Duodenal mucosa (tissue), 2 donors: Measurements from ENCODE around the gene C16orf89.
A peak's percentile ranks its signal among the peaks of the same experiment; 100 is the strongest.

Experiments
- H3K27ac ChIP-seq: one replicate; pipeline ENCODE4 v1.7.0; 2013; ENCODE audit warnings: low read depth, low read length
- H3K27me3 ChIP-seq, 2 donors: one replicate each; pipeline ENCODE4 v1.7.0; 2013; ENCODE audit warnings: low read length in 2 of 2, control low read depth in 1 of 2; ENCODE audit not compliant: insufficient read depth in 2 of 2, control insufficient read depth in 1 of 2
- H3K36me3 ChIP-seq, 2 donors: one replicate each; pipeline ENCODE4 v1.7.0; 2013; ENCODE audit warnings: low read length in 2 of 2, control low read depth in 1 of 2; ENCODE audit not compliant: insufficient read depth in 2 of 2, control insufficient read depth in 1 of 2
- H3K4me1 ChIP-seq, 2 donors: one replicate each; pipeline ENCODE4 v1.7.0; 2013; ENCODE audit warnings: low read length in 2 of 2, control low read depth in 1 of 2; ENCODE audit not compliant: insufficient read depth in 2 of 2, control insufficient read depth in 1 of 2
- H3K4me3 ChIP-seq, 2 donors: one replicate each; pipeline ENCODE4 v1.7.0; 2013; ENCODE audit warnings: low read length in 2 of 2, low read depth in 1 of 2
- H3K9ac ChIP-seq, 2 donors: one replicate each; pipeline ENCODE4 v1.7.0; 2013; ENCODE audit warnings: low read length in 2 of 2, low read depth in 1 of 2
- H3K9me3 ChIP-seq, 2 donors: one replicate each; pipeline ENCODE4 v1.7.0; 2013; ENCODE audit warnings: low read length in 2 of 2, control low read depth in 1 of 2; ENCODE audit not compliant: control insufficient read depth in 1 of 2

The C16orf89 gene

GRCh38 chr16:5044011-5044540 lies 21.7 kb downstream of the C16orf89 start:
- H3K27me3 ChIP-seq = peaks cover 0 to 3% of the 10 kb centered on the region in 2 donors
- no peaks in the 10 kb centered on the region for H3K9me3 ChIP-seq
- H3K9ac ChIP-seq = no peak overlapping the region
- no peaks in the 10 kb centered on the region for H3K4me1 ChIP-seq
- H3K36me3 ChIP-seq = no peaks in the 10 kb centered on the region
- no peak overlapping the region for H3K27ac ChIP-seq
- no peak overlapping the region for H3K4me3 ChIP-seq

DNA sequence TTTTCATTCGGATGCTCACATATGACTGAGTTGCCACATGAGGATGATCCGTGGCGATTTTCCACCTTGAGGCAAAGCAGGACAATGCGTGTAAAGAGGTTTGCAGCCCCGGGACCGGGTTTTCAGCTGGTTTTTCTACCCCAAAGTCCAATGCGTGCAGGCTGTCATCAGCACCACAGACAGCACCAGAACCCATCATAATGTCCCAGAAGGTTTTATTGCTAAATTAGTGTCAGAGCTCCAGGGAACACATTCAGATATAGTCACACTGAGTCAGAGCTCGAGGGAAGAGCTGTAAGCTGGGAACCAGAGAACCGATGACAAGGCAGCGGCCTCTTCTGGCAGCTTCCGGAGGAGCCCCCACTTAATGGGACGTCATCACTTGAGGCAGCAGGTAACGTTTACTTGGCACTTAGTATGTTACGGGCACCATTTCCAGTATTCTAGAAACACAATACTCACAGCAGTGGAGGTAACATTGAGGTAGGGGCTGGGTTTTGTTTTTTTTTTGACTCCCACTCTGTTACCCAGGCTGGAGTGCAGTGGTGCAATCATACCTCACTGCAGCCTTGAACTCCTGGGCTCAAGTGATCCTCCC lies 23.1 kb downstream of the C16orf89 start:
- Histone ChIP-seq H3K4me1 (no peaks in the 10 kb centered on the region), H3K9me3 (no peaks in the 10 kb centered on the region), H3K4me3 (no peak overlapping the region), H3K36me3 (no peaks in the 10 kb centered on the region), H3K27ac (no peak overlapping the region), H3K9ac (no peak overlapping the region), H3K27me3 (peaks cover 0 to 3% of the 10 kb centered on the region in 2 donors)

GRCh38 chr16:5041600-5042133 lies 24.1 kb downstream of the C16orf89 start:
- Histone ChIP-seq H3K9ac (no peak overlapping the region), H3K27ac (no peak overlapping the region), H3K4me1 (no peaks in the 10 kb centered on the region), H3K4me3 (no peak overlapping the region), H3K36me3 (no peaks in the 10 kb centered on the region), H3K9me3 (no peaks in the 10 kb centered on the region), H3K27me3 (peaks cover 0 to 3% of the 10 kb centered on the region in 2 donors)

DNA sequence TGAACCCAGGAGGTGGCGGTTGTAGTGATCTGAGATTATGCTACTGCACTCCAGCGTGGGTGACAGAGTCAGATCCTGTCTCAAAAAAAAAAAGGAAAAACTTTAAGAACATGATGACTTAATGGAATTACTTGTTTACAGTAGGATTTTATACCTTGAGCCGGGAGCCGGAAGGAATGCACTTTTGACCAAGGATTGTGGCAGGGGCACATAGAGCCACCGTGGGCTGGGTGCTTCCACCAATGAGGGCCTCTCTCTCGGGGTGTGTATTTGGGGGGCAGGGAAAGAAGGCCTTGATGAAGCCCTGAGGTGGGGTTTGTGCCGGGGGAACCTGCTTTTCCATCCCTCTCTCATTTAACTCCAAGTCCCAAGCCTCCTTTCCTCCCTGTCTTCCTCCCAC lies 25.3 kb downstream of the C16orf89 start:
- Histone ChIP-seq H3K27me3 (peaks cover 0 to 3% of the 10 kb centered on the region in 2 donors), H3K27ac (no peak overlapping the region), H3K9me3 (no peaks in the 10 kb centered on the region), H3K9ac (no peak overlapping the region), H3K36me3 (no peaks in the 10 kb centered on the region), H3K4me1 (no peaks in the 10 kb centered on the region), H3K4me3 (no peak overlapping the region)

DNA sequence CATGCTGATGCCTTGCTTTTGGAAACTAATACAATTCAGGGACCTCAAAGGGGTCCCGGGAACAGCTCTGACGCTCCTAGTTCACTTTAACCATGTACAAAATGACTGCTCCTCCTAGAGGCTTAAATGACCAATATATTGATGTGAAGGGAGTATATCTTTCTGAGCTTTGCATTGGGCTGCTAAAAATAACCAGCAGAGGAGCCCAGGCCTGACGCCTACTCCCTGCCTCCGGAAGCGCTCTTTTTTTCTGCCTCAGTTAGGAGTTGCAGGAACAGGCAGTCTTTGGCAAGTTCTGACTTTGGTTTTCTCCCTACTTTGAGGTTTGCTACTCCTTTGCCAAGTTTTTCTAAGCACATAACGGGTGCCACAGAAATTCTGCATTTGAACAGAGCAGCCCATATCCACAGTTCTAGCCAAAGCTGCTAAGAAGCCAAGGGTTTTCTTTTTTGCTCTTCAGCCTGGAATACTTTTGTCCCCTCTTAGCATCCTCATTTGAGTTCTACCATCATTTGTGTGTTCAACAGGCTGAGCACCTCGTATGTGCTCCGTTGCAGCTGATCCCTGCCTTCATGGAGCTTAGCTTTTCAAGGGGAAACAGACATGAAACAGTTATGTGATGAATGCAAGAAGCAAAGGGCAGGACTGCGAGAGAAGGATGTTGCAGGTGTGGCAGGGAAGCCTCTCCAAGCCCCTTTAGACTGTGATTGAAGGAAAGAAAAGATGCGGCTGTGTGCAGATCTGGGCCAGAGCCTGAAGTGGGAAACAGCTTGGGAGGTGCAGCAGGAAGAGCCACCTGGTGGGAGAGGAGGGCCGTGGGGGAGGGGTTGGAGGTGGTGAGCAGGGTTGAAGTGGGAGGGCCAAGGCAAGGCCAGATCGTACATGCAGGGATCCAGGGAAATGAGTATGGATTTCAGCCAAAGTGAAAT lies 29.3 kb downstream of the C16orf89 start:
- H3K27ac ChIP-seq = no peak overlapping the region
- no peaks in the 10 kb centered on the region for H3K9me3 ChIP-seq
- no peak overlapping the region for H3K4me3 ChIP-seq
- peaks cover 0 to under 1% of the 10 kb centered on the region in 2 donors for H3K36me3 ChIP-seq
- H3K9ac ChIP-seq = no peak overlapping the region
- H3K4me1 ChIP-seq = peaks cover 16 to 17% of the 10 kb centered on the region in 2 donors
- peaks cover 0 to 3% of the 10 kb centered on the region in 2 donors for H3K27me3 ChIP-seq

- no peak overlapping the region for H3K9ac ChIP-seq
- no peaks in the 10 kb centered on the region for H3K27me3 ChIP-seq
- H3K36me3 ChIP-seq = peaks cover 0 to 4% of the 10 kb centered on the region in 2 donors
- no peak overlapping the region for H3K4me3 ChIP-seq
- peaks cover 16 to 17% of the 10 kb centered on the region in 2 donors for H3K4me1 ChIP-seq
- no peak overlapping the region for H3K27ac ChIP-seq
- H3K9me3 ChIP-seq = no peaks in the 10 kb centered on the region
These were observed 29.9 kb downstream of the C16orf89 start for GRCh38 chr16:5035909-5036227.

DNA sequence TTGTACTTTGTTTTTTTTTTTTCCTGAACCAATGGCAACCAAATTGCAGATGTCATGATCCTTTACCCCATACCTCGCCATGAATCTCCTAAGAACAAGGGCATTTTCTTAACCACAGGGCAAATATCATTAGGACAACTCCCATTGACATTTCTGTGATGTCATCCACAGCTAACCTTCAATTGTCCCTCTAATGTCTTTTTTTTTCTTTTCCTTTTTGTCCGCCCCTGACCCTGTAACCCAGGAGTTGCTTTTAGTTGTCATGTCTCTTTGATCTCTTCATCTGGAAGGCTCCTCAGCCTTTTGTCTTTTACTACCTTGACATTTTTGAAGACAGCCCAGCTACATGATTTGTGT lies 31.6 kb downstream of the C16orf89 start:
- Histone ChIP-seq H3K4me3 (peak overlapping the region; percentile 82 to 95), H3K4me1 (peaks cover 16 to 17% of the 10 kb centered on the region in 2 donors), H3K27me3 (no peaks in the 10 kb centered on the region), H3K27ac (no peak overlapping the region), H3K36me3 (peaks cover 4 to 8% of the 10 kb centered on the region in 2 donors), H3K9ac (peak overlapping the region; percentile 48 to 71), H3K9me3 (no peaks in the 10 kb centered on the region)

GRCh38 chr16:5033256-5034166 lies 32.2 kb downstream of the C16orf89 start, which contains the start of gene NAGPA:
TSS of gene NAGPA (minus strand) at chr16:5033935. CDS start at chr16:5033914, 21 bp downstream.
- H3K27ac ChIP-seq = peak within 1 kb of the TSS; percentile 61
- peak within 1 kb of the TSS; percentile 82 to 95 for H3K4me3 ChIP-seq
- H3K36me3 ChIP-seq = peaks cover 8 to 10% of the 10 kb centered on the region in 2 donors
- H3K9ac ChIP-seq = peak within 1 kb of the TSS; percentile 48 to 71
- H3K27me3 ChIP-seq = no peaks in the 10 kb centered on the region
- H3K4me1 ChIP-seq = peaks cover 16 to 17% of the 10 kb centered on the region in 2 donors
- no peaks in the 10 kb centered on the region for H3K9me3 ChIP-seq

GRCh38 chr16:5032748-5033167 lies 33.0 kb downstream of the C16orf89 start:
- peaks cover 16 to 17% of the 10 kb centered on the region in 2 donors for H3K4me1 ChIP-seq
- H3K27ac ChIP-seq = peak overlapping the region; percentile 61
- no peaks in the 10 kb centered on the region for H3K9me3 ChIP-seq
- no peaks in the 10 kb centered on the region for H3K27me3 ChIP-seq
- H3K9ac ChIP-seq = peak overlapping the region; percentile 48 to 71
- peaks cover 8 to 12% of the 10 kb centered on the region in 2 donors for H3K36me3 ChIP-seq
- H3K4me3 ChIP-seq = peak overlapping the region; percentile 82 to 95
